ENCODE measurements around the gene SH3TC2.

Gene SH3TC2

DNA sequence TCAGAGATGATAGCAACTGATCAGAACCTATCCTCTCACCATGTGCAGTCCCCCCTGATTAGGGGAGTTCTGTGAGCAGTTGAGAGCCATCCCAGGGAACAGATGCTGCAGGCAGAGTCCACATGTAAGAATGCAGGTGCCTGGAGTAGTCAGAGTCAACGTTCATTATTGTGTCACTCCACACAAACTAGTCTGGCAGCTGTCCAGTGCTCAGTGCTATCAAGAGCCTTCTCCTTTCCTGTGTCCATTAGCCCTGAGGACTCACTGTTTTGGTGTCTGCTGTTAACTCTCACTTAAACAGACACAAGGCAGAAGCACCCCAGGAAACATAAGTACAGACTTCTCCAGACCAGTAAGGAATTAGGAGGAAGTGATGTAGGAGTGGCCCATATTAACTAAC lies 2.5 kb downstream of the SH3TC2 start:
- no peak for DNase-seq (ENCODE audit: low read depth)

DNA sequence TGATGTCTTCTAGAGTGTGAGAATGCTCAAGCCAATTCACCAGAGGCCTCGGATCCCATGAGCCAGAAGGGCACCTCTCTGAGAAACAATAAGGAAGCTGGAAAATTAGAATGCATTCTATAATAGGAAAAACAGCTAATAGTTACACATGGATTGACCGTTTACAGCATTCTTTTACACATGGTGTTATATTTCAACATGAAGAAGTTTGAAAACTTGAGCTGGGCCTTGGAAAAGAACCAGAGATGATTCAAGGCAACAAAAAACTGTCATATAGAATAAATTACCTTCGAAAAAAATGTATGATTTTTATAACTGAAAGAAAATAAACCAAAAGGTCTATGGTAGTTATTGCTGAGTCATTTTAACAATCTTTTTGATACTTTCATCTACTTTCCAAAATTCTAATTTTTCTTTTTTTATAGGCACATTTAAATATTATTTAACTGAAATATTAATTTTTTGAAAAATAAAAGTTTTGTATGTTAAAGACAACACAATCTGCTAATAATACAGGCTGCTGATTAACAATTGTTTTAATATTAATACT lies 6.2 kb downstream of the SH3TC2 start:
- DNase-seq (ENCODE audit: low read depth): no peak

DNA sequence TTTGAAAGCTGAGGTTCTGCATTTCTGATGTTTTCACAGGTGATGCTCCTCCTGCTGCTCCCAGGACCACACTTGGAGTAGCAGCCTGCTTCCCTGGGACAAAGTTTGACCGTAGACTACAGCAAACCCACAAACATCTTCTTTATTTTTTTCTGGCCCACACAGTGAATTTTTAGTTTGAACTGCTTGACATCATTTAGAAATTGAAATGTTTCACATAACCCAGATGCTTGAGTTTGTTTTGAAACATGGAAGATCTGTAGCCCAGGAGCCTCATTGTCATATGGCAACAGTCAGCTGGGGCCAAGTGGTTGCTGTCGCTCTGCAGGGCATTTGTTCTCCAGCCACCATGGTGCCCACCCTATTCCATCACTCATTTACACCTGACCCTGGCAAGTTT lies 8.4 kb downstream of the SH3TC2 start:
- DNase-seq (ENCODE audit: low read depth): no peak

DNA sequence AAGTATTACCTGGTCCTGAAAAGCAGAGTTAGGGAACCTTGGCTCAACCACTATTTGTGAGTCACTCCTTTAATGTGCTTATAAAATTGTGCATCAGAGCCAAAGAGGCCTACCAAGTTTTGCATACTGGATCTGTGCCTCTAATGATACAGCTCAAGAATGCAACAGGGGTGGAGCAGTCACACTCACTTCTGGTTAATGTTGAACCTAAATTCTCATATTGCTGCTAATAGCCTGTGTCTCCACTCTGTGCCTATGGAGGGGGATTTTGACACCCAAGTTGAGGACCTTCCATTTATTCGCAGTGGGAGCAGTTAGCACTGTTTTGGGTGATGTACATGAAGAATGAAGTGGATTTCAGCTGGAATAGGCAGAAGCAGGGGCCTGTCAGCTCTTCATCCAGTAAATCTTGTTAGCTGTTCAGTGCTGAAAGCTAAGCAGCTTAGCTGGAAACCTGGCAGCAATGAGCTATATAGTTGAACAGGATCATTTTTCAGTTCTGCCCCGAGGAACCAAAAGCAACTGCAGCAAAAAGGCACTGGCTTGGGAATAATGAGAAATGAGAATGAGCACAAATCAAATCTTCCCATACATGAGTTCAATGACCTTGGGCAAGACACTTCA lies 9.7 kb downstream of the SH3TC2 start:
- DNase-seq (ENCODE audit: low read depth): no peak

DNA sequence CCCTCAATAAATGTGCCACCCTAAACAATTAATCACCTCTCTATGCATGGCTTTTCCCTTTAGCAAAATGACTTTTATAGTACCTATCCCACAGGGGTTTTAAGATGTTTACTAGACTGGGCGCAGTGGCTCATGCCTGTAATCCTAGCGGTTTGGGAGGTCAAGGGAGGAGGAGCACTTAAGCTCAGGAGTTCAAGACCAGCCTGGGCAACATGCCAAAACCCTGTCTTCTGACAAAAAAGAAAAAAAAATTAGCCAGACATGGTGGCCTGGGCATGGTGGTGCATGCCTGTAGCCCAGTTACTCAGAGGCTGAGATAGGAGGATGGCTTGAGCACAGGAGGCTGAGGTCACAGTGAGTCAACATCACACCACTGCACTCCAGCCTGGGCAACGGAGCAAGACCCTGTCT lies 13.5 kb downstream of the SH3TC2 start:
- no peak for DNase-seq (ENCODE audit: low read depth)

DNA sequence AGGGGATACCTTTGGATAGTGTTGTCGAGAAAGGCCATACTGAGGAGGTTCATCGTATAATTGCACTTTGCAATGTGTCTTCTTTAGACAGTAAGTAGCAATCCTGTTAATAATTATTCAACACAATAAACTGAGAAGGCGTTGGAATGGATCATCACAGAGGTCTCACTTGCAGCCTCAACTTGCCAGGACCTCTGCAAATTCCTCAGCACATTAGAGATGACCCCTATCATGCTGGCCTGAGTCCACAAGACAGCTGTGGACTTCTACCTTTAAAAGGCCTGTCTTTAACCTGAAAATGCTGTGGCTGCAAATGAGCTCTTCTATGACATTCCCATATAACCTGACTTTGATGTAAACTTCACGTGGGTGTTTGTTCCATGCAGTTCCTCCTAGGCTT lies 14.1 kb downstream of the SH3TC2 start:
- DNase-seq (ENCODE audit: low read depth): no peak

DNA sequence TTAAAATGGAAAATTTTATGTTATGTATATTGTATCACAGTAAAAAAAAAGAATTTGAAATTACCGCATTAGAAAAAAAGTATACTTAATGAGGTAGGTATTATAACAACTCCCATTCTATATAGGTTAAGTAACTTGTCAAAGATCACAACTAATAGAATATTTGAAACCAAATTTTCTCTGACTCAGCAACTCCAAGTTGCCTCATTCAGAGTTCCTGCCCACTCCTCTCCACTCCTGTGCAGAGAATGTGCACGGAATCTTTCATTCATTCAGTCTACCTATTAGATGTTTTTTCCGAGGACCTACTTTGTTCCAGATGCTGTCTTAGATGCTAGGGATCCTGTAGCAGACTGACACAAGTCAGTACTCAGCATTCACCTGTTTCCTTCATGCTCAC lies 15.4 kb downstream of the SH3TC2 start:
- no peak for DNase-seq (ENCODE audit: low read depth)

DNA sequence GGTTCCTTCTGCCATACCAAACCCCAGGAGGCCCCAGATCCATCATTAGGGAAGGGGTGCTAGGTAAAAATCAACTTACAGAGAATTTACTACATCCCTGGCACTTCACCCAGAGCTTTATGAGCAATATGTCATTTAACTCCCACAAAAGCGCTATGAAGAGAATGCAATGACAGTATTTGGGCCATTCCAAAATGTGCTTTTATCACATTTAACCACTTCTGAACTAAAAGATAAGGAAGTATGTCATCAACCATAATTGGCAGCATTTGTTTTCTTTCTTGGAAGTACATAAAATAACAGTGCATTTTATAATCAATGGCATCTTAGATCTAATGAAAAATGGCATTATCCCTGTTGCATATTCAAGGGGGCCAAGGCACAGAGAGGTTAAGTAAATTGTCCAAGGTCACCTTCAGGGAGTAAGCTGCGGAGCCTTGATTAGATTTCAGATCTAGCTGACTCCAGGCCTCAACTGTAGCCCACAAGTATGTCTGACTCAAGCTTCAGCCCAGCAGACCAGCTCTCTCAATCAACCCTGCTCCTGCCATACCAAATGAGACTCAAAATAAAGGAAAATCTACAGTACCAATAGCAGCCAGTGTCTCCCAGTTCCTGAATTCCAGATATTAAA lies 16.5 kb downstream of the SH3TC2 start:
- DNase-seq (ENCODE audit: low read depth): no peak

DNA sequence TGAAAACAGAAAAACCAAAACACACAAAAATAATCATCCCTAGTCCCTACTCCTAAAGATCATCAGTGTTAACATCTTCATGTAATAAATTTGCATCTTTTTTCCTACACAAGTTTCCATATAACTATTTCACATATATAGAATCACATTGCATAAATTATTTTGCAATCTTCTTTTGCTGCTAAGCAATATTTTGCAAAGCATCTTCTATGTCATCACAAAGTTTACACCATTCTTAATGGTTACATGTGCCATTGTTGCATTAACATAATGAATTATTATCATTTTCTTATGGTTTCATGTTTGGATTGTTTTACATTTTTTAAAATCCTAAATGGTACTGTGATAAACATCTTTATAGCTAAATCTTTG lies 17.8 kb downstream of the SH3TC2 start:
- DNase-seq (ENCODE audit: low read depth): no peak

DNA sequence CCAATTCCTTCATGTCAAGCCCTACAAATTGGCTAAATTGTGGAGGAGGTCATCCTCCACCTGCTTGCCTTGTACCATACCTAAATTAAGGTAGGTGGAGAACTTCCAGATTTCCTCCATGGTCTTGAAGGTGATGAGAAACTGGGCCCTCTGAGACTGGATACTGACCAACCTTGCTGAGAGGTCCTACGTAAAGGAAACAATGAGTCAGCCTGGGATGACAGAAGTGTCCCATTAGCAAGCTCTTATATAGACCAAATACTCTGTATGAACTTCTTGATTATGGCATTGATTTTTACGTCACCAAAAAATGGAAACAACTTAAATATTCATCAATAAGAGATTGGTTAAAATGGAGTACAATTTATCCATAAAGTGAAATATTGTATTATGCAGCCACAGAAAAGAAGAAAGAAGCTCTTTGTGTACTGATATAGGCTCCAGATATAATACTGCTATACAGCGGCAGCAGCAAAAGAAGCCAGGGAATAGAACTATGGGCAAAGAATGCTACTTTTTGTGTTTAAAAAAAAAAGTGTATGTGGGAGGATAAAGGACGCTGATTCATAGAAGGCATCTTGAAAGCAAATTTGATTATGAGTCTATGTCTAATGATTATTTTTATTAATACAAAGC lies 18.3 kb downstream of the SH3TC2 start:
- DNase-seq (ENCODE audit: low read depth): no peak

DNA sequence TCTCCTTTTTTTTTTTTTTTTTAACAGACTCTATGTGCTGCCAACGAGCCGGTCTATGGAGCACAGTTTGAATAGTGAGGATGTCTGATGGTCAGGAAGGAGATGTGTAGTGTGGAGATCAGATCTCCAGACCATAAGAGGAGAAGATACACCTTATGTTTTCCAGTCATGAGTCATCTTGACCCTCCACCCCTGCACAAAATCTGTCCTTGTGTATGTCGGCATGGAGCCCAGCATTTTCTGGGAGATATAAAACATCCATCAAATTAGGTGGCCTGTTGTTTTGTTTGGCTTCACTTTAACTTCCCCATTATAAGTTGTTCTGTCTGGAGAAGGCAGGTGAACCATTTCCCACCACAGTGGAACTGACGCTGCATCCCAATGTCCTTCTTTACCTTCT lies 19.2 kb downstream of the SH3TC2 start:
- no peak for DNase-seq (ENCODE audit: low read depth)

DNA sequence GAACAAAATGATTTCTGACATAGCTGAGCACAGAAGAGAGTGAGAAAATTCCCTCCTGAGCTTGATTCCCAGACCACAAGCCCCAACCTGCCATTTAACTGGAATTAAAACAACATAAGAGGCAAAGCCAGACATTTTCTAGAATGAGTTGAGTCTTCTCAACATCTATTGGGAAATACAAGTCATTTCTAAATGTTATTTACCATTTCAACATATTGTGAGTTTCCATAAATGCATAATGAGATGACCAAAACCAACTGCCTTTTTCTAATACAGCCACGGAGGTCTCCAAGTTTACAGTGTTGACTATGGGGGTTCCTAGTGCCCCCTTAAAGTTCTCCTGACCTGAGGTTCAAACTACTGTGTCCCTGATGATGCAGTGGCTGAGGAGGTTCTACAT lies 20.0 kb downstream of the SH3TC2 start:
- no peak for DNase-seq (ENCODE audit: low read depth)

DNA sequence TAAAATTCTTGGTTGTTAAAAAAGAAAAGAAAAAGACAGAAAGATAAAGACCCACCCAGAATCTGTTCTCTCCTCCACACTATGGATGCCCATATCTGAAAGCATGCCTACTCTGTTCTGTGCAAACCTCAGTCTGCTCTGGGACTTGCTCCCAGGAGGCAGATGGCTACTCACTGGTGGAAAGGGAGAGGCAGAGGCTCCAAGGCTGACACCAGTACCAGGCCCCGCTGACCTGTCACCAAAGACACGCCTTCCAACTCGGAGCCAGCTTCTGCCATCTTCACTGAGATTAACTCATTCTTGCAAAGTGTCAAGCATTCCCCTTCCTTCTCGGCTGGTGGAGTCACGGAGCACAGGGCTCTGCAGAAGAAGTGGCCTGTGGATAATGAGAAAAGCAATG lies 21.6 kb downstream of the SH3TC2 start:
- DNase-seq (ENCODE audit: low read depth): no peak

DNA sequence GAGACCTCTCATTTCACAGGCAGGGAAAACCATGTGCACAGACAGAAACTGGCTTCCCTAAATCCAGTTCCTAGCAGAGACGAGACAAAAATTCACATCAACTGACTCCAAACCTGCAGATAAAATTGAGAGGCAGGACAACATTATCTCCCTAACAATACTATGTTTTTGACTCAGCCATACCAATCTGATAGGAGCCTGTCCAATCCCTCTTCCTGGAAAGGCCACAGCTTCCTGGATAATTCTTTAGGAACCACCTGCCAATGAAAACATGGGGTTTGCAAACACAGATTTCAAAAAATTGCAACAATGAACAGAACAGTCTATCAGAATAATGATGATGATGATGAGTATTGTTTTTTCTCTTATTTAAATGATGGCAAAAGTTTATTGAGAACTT lies 22.4 kb downstream of the SH3TC2 start:
- DNase-seq (ENCODE audit: low read depth): no peak

DNA sequence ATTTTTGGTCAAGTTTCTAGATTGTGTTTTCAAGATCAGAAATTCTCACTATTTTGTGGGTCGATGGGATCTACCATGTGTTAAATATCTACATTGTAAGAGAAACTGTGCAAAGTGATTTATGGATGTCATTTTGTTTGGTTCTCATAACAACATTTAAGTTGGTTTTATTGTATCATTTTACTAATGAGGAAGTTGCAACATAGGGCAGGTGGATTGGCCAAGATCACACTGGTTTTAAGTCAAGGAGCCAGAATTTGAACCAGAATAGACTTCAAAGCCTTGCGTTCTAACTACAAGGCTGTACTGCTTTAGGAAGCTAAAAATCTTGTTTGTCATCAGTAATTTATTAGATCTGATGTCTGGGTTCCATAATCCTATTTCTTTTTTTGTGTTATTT lies 23.4 kb downstream of the SH3TC2 start:
- DNase-seq (ENCODE audit: low read depth): no peak

DNA sequence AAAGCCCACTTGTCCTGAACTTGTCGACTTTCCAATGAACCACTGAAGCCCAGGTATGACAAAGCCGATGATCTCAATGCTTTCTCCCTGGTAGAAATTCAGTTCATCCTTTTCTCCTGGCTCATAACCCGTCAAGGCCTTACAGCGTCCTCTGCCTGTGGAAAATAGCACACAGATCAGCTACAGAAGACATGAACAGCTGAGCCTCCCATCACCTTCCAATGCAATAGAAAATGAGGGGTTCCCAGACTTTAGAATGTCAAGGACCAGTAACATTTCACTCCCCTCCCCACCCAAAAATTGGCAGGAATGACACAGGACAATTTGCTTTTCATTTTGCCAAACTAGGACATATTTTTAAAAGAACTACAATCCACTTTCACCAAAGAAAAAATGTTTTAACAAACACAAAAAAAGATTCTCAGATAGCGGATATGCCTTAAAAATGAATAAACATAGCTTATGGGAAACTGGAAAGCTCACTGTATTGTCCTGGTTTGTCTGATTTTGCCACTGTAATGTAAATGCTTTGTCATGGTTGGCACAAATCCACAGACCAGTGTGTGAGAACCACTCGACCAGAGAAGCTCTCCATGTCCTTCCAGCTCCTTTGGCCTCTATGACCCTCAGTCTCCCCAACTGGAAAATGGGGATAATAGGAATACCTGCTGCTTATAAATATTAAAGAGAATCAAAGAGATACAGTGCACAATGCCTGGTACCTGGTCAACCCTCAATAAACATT lies 24.4 kb downstream of the SH3TC2 start:
- no peak for DNase-seq (ENCODE audit: low read depth)

DNA sequence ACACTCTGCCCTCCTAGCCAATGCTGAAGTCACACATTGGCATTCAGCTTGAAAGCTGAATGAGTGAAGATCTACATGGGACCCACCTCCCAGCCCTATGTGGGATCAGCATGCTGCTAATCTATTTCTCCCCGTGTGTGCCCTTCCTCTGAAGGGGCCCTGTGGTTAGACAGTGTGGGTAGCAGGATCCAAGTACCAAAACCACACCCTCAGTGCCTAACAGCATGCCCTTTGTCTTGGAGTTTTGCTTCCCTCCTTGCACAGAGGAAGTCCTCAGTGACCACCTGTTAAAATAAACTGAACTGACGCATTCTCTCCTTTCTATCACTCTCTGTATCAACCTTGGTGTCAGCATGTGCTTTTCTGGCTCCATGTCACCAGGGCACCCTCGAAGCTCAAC lies 25.0 kb downstream of the SH3TC2 start:
- DNase-seq (ENCODE audit: low read depth): no peak

DNA sequence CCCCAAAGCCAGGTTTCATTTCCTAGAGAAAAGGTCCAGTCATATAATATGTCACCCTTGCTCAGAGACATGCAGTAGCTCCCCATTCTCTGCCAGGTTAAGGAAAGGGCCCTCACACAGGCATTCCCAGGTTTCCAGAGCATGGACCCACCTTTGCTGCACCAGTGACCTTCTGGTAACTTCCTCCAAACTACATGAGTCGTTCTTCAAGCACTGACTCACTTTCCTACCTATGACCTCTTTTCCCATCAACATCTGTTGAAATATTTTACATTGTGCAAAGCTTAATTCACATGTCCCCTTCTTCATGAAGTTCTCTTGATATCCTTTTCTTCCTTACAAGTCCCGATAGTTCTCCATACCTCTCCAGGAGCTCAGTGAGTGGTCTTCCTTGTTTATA lies 25.9 kb downstream of the SH3TC2 start:
- DNase-seq (ENCODE audit: low read depth): no peak

DNA sequence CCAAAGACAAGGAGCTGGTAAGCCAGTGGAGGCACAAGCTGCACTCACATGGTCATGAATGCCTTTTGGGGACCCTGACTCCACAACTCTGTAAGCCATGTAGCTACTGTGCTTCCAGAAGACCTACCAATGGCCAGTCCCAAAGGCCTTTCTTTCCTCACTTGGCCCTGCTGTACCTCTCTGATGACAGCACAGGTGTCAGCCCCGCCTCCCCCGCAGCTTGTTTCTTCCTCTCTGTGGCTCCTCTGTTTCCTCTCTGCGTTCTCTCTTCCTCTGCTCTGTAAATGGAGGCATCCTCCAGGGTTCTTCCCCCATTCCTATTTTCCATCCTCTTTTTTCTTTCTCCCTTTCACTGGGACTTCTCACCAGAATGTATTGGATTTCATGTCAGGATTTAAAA lies 26.7 kb downstream of the SH3TC2 start:
- no peak for DNase-seq (ENCODE audit: low read depth)

DNA sequence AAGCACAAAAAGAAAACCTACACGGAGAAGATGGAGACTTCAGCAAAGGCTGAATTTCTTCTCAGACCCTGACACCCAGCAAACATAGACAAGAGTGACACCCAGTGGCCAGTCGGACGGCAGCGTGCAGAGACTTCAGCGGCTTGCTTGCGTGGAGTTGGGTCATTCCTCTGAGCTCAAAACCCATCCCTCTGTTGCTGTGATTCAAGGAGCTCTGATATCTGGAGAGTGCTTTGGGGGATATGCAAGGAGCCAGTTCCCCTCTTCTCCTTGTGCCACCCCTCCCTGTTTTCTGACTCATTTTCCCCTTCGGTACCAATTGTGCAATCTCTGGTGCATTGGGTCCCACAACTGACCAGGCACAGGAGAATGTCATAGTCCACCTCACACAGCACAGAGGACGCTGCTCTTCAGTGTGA lies 27.5 kb downstream of the SH3TC2 start:
- peak; percentile 46 for DNase-seq (ENCODE audit: low read depth)

DNA sequence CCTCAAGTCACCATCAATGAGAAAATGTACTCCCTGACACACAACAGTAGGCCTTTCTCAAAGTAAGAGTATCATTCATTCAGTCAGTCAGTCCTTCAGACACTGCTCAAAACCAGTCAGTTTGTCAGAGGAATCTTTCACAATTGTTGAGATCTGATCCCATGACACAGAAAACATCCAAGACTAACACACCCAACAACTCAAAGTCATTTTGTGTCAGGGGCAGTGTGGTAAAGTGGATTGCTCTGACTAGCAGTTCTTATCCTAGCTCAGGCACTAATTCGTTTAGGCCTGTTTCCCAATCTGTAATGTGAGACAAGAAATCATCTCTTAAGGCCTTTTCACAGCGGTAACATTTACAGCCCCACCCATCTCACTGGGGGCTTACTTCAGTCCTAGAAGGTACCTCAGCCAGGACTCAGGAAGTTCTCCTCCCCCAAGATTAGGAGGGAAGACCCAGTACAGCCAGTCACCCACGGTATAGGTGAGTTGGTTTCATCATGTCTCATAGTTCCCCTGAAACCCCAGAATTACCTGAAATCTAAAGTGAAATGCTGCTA lies 31.9 kb downstream of the SH3TC2 start:
- DNase-seq (ENCODE audit: low read depth): no peak

DNA sequence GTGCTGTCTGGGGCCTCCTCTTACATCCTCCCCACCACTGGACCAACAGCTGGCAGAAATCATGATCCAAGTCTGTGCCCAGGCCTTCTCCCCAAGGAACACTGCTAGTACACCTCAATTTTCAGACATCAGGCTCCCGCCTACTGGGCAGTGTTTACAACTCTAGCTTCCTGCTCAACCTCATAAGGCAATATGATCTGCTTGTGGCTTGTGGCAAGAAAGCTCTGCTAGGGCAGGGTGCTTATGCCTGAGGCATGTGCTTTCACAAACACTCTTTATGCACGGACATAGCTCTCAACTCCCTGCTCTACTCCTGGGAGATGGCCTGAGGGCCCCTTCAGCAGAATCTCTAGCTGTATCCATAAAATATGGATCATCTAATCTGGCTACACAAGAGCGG lies 32.5 kb downstream of the SH3TC2 start:
- DNase-seq (ENCODE audit: low read depth): no peak

DNA sequence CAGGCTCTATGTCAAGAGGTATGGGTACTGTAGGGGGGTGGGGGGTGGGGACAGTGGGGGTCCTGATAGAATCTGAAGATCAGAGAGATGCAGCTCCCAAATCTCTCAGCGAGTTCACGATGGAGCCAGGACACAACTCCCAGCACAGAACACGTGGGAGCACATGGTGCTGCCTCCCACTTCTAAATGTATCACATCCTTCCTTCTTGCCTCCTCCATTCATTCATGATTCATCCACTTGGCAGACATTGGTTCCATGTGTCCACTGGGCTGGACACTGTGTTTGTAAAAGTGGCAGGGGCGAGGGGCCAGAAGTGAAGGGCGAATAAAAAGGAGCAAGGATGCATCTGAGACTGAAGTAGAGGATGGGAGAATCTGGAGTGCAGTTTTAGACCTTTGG lies 33.9 kb downstream of the SH3TC2 start:
- no peak for DNase-seq (ENCODE audit: low read depth)

Data from activated T-cell treated with anti-CD3 and anti-CD28 coated beads for 24 hours (primary cell).